HG03575 (cell line): ENCODE results near the gene SLC35E2B.
"Not testable (repeated sequence)": the region's sequence is repeated elsewhere in the genome, so short reads cannot be mapped to it uniquely, and the experiment has no call there.

ENCODE experiments used
- ATAC-seq: cut with Tn5 transposase; IDR thresholded peaks from one replicate; pipeline ENCODE4 v1.9.1; 2021; ENCODE audit not compliant: unreplicated experiment, insufficient number of reproducible peaks, low FRiP score; ENCODE audit errors: extremely low read depth

SLC35E2B gene

DNA sequence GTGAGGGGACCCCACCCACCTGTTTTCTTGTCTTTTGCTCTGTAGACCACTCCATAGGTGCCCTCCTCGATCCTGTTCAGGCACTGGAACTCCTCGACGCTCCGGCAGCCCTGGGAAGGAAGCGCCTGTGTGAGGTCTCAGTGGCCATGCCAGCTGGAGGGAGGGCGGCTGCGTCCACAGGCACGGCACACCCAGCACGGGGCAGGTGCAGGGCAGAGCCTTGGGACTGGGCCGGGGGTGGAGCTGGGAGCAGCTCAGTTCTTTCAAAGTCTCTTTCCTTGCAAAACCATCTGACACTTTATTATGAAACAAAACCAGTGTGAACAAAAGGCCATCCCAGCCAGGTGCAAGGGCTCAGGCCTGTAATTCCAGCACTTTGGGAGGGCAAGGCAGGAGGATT, 13.0 kb upstream of the SLC35E2B start:
- ATAC-seq, result not testable (repeated sequence)

DNA sequence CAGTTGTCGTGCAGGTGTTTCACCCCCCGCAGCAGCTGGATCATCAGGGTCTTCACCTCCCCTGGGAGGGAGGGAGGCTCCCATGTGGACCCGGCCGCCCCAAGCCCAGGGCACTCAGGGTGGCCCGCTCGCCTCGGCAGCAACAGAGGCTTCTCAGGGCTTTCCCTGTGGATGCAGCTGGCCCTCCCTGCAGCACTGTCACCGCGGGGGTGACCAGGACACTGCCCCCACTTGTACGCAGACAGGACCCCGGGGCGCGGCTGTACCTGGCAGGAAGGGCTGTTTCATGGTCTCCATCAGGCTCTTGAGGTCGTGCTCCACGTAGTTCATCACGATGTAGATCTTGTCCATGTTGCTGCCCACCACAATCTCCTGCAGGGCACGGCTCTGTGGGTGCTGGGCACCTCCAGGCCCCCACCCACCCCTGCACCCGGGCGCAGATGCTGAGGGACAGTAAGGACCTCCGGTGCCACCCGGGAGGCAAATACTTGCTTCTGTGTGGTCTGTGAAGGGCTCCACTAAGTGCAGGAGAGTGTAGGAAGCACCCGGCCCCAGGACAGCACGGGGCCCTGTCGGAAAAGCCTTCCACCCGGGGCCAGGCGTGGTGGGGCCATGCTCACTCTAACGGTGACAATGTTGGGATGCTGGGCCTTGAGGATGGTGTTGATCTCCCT, 11.8 kb upstream of the SLC35E2B start:
- ATAC-seq, result not testable (repeated sequence)

- no peak for ATAC-seq
Measured at GRCh38 chr1:1703796-1704195, 11.2 kb upstream of the SLC35E2B start.

DNA sequence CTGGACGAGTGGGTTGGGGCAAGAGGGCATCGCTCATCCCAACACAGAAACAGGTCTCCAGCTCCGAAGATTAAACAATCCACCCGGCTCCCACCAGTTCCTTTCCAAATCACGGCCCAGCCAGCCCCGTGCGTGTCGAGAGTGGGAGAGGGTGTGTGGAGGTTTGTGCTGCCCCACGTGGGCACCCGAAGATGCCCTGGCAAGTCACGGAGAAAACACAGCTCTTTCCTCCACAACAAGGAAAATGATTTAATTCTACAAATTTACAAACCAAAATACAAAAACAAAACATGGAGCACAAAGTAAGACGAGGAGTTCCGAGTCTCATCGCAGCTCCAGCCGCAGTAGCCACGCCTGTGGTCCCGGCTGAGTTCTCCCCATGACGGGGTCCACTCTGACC, 9.9 kb upstream of the SLC35E2B start:
- not testable (repeated sequence) for ATAC-seq

GRCh38 chr1:1700557-1700956, 8.0 kb upstream of the SLC35E2B start:
- not testable (repeated sequence) for ATAC-seq

DNA sequence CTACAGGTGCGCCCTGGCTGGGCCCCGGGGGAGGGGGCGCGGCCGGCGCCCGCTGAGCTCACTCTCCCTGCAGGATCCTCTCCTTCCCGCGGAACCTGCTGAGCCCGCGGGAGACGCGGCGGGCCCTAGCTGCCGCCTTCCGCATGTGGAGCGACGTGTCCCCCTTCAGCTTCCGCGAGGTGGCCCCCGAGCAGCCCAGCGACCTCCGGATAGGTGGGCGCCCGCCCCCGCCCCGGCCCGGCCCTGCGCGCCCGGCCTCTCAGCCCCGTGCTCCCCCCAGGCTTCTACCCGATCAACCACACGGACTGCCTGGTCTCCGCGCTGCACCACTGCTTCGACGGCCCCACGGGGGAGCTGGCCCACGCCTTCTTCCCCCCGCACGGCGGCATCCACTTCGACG, 7.5 kb upstream of the SLC35E2B start:
- ATAC-seq, result not testable (repeated sequence)

- ATAC-seq, result not testable (repeated sequence)
Measured at GRCh38 chr1:1699061-1699460, 6.5 kb upstream of the SLC35E2B start.

DNA sequence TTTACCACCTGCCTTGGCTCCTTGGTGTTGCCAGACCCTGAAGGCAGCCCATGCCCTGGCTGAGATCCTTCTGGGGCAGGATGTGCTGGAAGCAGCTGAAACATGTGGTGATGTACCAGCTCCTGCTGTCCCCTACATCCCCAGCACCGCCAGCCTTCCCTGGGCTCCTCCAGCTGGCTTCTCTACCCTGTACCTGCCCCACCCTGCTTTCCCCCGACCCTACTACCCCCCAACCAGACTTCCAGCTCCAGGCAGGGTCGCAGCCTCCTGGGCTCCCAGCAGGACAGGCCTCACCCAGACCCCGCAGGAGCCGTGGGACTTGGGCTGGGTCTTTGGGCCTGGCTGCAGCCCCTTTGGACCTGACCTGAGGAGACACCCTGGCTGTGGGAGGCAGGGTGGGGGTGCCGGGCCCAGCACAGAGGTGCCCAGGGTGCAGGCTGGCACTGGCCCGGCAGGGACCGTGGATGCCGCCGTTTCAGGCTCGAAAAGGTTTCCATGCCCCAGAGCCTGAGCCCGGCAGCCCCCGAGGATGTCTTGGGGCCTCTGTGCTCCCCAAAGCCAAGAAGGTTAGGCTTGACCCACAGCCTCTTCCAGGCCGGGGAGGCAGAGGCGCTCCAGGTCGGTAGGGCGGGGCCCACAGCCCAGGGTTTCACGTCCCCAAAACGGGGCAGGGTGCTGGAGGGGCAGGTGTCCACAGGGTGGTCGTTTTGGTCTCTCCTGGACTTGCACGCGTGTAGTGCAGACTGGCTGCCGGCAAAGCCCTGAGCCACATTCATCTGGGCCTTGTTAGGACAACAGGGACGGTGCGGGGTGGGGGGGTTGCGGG, 5.0 kb upstream of the SLC35E2B start:
- not testable (repeated sequence) for ATAC-seq

DNA sequence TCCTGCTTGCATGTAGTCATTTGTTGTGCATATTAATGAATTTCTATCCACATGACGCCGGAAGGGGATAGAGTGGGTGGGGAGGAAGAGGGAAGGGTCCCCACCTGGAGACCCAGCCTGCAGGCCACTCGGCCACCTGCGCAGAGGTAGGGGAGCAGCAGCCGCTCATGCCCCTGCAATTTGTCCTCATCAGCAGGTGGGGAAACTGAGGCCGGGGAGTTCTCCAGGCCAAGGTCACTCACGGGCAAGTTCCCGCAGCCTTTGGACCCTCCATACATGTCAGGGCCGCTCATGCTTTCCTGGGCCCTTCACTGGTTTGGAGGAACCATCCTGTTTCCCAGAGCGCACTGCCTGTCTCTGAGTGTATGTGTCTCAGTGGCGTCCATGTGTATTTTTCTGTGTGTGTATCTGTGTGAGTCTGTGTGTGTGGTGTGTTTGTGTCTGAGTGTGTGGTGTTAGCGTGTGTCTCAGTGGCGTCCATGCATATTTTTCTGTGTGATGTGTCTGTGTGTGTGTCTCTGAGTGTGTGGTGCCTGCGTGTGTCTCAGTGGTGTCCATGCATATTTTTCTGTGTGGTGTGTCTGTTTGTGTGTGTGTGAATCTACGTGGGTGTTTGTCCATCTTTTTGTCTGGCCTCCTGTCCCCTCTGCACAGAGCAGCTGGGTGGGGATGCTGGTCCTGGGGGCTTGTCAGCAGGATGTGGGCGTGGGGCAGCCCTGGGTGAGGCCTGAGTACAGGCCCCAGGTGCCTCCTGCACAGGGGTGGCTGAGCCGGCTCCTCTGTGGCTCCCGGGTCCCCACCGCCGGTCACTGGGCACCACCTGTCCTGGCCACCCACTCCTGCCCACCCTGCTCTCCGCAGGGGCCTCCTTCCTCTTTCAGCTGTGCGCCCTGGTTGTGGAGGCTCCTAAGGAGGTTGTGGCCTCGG, 4.1 kb upstream of the SLC35E2B start:
- ATAC-seq, result not testable (repeated sequence)

- ATAC-seq, result not testable (repeated sequence)
Measured at GRCh38 chr1:1692324-1692713, 276 bp downstream of the SLC35E2B start.

- not testable (repeated sequence) for ATAC-seq
Measured at GRCh38 chr1:1691443-1691842, 1.2 kb downstream of the SLC35E2B start.

DNA sequence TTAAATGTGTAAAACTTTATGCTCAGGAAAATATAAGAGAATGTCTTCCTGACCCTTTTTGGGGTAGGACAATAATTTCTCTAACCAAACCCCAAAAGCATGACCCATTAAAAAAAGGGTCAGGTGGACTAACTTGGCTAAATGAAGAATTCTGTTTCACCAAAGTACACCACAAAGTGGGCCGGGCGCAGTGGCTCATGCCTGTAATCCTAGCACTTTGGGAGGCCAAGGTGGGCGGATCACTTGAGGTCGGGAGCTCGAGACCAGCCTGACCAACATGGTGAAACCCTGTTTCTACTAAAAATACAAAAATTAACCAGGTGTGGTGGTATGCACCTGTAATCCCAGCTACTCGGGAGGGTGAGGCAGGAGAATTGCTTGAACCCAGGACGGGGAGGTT, 3.1 kb downstream of the SLC35E2B start:
- ATAC-seq, result not testable (repeated sequence)

- no peak for ATAC-seq
Measured at GRCh38 chr1:1687846-1688245, 4.7 kb downstream of the SLC35E2B start.

- no peak for ATAC-seq
Measured at GRCh38 chr1:1684031-1684681, 8.4 kb downstream of the SLC35E2B start.

DNA sequence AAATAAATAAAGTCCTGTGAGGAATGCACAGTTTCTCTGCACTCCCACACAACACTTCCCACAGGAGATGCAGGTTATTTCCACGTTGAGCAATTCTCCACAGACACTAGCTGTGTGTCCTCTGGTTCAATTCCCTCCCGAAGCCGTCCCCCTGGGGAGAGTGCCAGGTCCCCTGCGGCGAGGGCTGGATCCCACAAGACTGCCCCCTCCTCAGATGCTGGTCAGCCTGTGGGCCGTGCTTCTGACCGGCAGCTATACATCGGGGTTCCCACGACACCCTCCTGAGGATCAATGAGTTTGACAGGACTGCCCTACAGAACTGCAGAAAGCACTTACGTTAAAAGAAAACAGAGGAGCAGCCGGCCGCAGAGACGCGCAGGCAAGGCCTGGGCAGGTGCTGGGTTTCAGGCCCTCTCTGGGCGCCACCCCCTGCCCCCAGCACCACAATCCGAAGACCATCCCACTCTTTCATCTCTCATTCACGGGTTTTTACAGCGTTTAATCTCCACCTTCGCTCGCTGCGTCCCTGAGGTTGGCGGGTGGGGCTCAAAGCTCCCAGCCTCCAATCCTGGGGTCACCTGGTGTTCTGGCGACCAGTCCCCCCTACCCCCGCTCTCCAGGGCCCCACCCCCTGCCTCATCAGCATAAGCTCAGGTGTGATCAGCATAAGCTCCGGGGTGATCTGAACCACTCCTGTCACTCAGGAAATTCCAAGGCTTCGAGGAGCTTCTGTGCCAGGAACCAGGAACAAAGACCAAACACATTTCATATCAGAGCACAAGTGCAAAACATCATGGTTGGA, 9.3 kb downstream of the SLC35E2B start:
- no peak for ATAC-seq

DNA sequence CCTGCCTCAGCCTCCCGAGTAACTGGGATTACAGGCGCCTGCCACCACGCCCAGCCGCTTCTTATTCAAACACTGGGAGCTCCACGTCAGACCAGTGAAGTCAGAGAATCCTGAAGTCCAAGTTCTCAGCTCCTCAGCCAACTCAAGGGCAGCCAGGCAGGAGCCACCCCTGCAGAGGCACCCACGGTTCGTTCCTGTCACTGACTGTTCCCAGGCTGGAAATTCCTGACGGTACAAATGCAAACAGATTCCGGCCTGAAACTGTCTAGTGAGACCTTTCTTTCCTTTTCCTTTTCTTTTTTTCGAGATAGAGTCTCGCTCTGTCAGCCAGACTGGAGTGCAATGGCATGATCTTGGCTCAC, 11.7 kb downstream of the SLC35E2B start:
- ATAC-seq, result no peak

DNA sequence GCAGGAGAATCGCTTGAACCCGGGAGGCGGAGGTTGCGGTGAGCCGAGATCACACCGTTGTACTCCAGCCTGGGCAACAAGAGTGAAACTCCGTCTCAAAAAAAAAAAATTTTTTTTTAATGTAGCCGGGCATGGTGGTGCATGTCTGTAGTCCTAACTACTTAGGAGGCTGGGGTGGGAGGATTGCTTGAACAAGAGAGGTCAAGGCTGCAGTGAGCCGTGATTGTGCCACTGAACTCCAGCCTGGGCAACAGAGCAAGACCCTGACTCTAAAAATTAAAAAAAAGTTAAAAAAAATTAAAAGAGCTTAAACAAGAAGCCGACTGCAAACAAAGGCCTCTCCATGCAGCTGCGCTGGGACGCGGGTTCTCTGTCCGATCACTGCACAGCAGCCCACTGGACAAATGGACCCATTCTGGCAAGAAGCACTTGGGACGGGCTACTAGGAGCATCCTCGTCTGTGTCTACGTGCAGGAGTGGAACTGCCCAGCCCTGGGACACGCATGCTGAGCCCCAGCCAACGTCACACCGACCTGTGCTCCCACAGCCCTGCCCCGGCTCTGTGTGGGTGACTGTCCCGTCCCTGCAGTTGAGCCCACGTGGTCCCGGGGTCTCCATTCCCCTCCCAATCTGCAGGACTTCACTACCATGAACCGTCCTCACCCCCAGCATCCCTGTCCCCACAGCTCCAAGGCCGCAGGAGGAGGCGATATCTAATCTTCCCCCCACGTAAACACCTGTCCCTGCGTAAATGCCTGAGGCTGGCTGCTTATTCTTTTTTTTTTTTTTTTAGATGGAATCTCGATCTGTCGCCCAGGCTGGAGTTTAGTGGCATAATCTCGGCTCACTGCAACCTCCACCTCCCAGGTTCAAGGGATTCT, 12.3 kb downstream of the SLC35E2B start:
- no peak for ATAC-seq
